GM12878 (cell line): ENCODE measurements around the gene ZBTB44.

Experiments used
- BRCA1 ChIP-seq: IDR thresholded peaks from 2 replicates; pipeline ENCODE4 v1.6.1; 2011; ENCODE audit warnings: low read depth, low read length, improper control_type of control experiment
- CEBPB ChIP-seq, 2 experiments: fragments of 150-350 bp in 1 of 2; IDR thresholded peaks; 2 replicates each; pipeline ENCODE4 v1.6.1; 2012 to 2014; ENCODE audit warnings: low read depth in 2 of 2, low read length in 2 of 2, borderline replicate concordance in 1 of 2, inconsistent platforms in 1 of 2
- CREB1 ChIP-seq: IDR thresholded peaks from 2 replicates; pipeline ENCODE4 v1.6.1; 2012; ENCODE audit warnings: low read depth, mild to moderate bottlenecking, inconsistent platforms
- FOS ChIP-seq: IDR thresholded peaks from 3 replicates; pipeline ENCODE4 v1.6.1; 2011; ENCODE audit warnings: borderline replicate concordance; ENCODE audit not compliant: insufficient read length; ENCODE audit errors: extremely low read depth
- IKZF1 ChIP-seq: fragments of 450-650 bp; conservative IDR thresholded peaks from 2 replicates; pipeline ENCODE4 v1.6.1; 2017; ENCODE audit warnings: antibody characterized with exemption, mild to moderate bottlenecking
- MTA3 ChIP-seq: IDR thresholded peaks from 2 replicates; pipeline ENCODE4 v1.6.1; 2012; ENCODE audit warnings: low read length, inconsistent platforms, borderline replicate concordance
- PBX3 ChIP-seq: IDR thresholded peaks from 2 replicates; pipeline ENCODE4 v1.6.1; 2011; ENCODE audit warnings: mild to moderate bottlenecking, low read depth, low read length, moderate library complexity; ENCODE audit not compliant: insufficient replicate concordance
- POLR2A ChIP-seq: IDR thresholded peaks from 2 replicates; pipeline ENCODE4 v1.6.1; 2011; ENCODE audit warnings: low read depth, mild to moderate bottlenecking, low read length
- RAD21 ChIP-seq: IDR thresholded peaks from 2 replicates; pipeline ENCODE4 v1.6.1; 2011; ENCODE audit warnings: mild to moderate bottlenecking, low read depth, low read length, moderate library complexity; ENCODE audit not compliant: insufficient read depth
- SMC3 ChIP-seq: IDR thresholded peaks from 2 replicates; pipeline ENCODE4 v1.6.1; 2011; ENCODE audit warnings: low read length, improper control_type of control experiment, borderline replicate concordance
- SUZ12 ChIP-seq: fragments of 200-600 bp; sonication (generic); IDR thresholded peaks from one replicate; pipeline ENCODE4 v1.6.1; 2018; ENCODE audit warnings: antibody characterized with exemption, mild to moderate bottlenecking; ENCODE audit not compliant: unreplicated experiment
- TF ChIP-seq, protein P1 (sequence below): fragments of 450-650 bp; IDR thresholded peaks from 2 replicates; pipeline ENCODE4 v1.6.1; 2018; ENCODE audit warnings: mild to moderate bottlenecking, low read depth, moderate library complexity; ENCODE audit not compliant: partially characterized antibody
- TF ChIP-seq, protein P2 (sequence below), 3 experiments: IDR thresholded peaks in 2 of 3; conservative IDR thresholded peaks in 1 of 3; 2 replicates each; pipeline ENCODE4 v1.5.1; 2011; ENCODE audit warnings: low read depth in 3 of 3, low read length in 3 of 3, mild to moderate bottlenecking in 3 of 3, control low read depth in 2 of 3, moderate library complexity in 2 of 3, inconsistent platforms in 1 of 3, mixed read lengths in 1 of 3; ENCODE audit not compliant: control insufficient read depth in 2 of 3, insufficient read depth in 1 of 3; ENCODE audit errors: extremely low read depth in 1 of 3

DNA sequence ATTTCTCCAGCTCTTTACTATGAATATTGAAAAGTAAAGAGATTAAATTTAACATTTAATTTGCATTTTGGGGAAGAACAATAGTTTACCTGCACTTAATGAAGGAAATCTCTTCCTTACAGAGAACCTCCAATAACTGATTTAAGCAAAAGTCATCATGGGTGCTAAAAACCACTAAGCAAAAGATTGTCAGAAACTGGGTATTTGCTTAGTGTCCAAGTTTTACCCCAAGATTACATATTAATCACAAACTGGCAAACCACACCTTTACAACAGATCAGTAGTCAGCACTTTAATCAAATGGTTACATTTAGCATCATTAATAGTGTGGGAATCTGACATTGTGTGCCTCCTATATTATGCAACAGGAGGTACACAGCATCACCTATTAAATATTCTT is 2.7 kb downstream of the ZBTB44 start:
- TF ChIP-seq SMC3 (no peak), IKZF1 (no peak), MTA3 (no peak), CEBPB (IDR thresholded peaks at IDR 0.05; ENCODE audit: borderline replicate concordance in 1 of 2, low read depth in 2 of 2, low read length in 2 of 2) (no peak), BRCA1 (no peak), RAD21 (no peak), CREB1 (no peak), POLR2A (no peak), SUZ12 (no peak), FOS (no peak), PBX3 (no peak)
- TF ChIP-seq, protein P1, sequence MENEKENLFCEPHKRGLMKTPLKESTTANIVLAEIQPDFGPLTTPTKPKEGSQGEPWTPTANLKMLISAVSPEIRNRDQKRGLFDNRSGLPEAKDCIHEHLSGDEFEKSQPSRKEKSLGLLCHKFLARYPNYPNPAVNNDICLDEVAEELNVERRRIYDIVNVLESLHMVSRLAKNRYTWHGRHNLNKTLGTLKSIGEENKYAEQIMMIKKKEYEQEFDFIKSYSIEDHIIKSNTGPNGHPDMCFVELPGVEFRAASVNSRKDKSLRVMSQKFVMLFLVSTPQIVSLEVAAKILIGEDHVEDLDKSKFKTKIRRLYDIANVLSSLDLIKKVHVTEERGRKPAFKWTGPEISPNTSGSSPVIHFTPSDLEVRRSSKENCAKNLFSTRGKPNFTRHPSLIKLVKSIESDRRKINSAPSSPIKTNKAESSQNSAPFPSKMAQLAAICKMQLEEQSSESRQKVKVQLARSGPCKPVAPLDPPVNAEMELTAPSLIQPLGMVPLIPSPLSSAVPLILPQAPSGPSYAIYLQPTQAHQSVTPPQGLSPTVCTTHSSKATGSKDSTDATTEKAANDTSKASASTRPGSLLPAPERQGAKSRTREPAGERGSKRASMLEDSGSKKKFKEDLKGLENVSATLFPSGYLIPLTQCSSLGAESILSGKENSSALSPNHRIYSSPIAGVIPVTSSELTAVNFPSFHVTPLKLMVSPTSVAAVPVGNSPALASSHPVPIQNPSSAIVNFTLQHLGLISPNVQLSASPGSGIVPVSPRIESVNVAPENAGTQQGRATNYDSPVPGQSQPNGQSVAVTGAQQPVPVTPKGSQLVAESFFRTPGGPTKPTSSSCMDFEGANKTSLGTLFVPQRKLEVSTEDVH, result no peak
- TF ChIP-seq, protein P2, sequence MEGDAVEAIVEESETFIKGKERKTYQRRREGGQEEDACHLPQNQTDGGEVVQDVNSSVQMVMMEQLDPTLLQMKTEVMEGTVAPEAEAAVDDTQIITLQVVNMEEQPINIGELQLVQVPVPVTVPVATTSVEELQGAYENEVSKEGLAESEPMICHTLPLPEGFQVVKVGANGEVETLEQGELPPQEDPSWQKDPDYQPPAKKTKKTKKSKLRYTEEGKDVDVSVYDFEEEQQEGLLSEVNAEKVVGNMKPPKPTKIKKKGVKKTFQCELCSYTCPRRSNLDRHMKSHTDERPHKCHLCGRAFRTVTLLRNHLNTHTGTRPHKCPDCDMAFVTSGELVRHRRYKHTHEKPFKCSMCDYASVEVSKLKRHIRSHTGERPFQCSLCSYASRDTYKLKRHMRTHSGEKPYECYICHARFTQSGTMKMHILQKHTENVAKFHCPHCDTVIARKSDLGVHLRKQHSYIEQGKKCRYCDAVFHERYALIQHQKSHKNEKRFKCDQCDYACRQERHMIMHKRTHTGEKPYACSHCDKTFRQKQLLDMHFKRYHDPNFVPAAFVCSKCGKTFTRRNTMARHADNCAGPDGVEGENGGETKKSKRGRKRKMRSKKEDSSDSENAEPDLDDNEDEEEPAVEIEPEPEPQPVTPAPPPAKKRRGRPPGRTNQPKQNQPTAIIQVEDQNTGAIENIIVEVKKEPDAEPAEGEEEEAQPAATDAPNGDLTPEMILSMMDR (IDR thresholded peaks at IDR 0.05 in 2 of 3, conservative IDR thresholded peaks at IDR 0.05 in 1 of 3; ENCODE audit: control insufficient read depth in 2 of 3, extremely low read depth in 1 of 3, insufficient read depth in 1 of 3, low read depth in 3 of 3, low read length in 3 of 3), result no peak
